Activated CD4-positive, alpha-beta T cell treated with anti-CD3 and anti-CD28 coated beads, Interleukin-2, amount 50 U/mL, for 24 hours (primary cell): ENCODE data around the gene SLC22A16.
"Not testable (repeated sequence)": the region's sequence is repeated elsewhere in the genome, so short reads cannot be mapped to it uniquely, and the experiment has no call there.

Experiments used
- DNase-seq, 2 donors: peaks; one replicate each; pipeline ENCODE4 v3.0.0-alpha.2; 2020; ENCODE audit warnings: low read depth in 1 of 2, low spot score in 1 of 2

The SLC22A16 gene

GRCh38 chr6:110490110-110490509 lies 13.7 kb upstream of the SLC22A16 start:
- no peak for DNase-seq

DNA sequence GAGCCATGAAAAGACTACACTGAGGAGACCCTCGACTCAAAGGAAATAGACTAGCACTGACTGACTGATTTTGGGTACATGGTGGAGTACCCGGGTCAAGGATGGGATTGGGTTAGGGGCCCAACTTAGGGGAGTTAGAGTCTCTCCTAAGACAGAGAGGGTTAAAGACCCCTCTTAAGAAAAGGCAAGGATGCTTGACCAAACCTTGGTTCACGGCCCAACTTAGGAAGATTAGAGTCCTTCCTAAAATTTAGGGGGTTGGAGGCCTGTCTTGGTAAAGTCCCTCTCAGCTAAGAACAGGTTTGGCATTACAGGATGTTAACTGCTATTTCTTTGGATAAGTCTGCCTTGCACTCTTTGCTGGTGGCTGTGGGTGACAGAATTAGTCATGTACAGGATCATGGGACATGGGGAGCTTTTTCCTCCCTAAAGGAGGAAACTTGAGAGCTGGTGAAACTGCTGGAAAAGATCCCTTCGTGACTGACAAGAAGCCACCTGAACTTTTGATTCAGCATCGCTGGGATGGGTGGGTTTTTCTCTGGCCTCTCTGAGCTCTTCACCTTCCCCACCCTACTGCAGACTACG lies 12.3 kb upstream of the SLC22A16 start:
- DNase-seq, result no peak

- not testable (repeated sequence) for DNase-seq
Measured at GRCh38 chr6:110487968-110488381, 11.6 kb upstream of the SLC22A16 start.

DNA sequence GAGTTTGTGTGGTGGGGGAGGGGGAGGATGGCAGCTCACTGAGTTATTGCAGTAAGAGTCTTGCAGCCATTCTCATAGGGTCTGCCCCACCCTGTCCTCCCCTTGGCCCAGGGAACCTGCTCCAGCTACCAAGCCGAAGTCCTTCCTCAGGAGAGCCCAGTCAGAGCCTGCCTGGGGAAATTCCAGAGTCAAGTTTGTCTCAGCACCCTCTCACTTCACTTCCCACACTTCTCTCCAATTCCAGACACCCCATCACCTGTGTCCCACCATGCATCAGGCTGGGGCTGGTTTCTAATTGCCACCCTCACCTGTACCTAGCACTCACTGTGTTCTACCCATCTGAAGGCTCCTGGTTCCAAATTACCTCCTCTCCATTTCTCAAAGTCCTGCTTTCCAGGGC lies 10.3 kb upstream of the SLC22A16 start:
- DNase-seq, result no peak

DNA sequence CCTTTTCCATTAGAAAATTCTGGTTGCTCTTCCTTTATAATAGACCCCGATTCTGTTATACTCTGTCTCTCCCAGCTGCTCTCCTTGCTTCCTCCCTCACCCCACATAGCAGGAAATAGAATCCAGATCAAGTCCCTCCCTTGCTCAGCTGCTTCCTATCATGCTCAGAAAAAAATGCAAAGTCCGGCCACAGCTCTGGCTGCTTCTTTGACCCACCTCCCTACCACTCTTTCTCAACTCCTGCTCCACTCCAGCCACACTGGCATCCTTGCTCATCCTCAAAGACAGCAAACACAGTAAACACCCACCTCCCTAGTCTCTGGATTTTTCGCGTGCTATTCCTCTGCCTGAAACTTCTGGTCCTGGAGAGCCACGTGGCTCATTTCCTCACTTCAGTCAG lies 9.1 kb upstream of the SLC22A16 start:
- DNase-seq, result no peak

DNA sequence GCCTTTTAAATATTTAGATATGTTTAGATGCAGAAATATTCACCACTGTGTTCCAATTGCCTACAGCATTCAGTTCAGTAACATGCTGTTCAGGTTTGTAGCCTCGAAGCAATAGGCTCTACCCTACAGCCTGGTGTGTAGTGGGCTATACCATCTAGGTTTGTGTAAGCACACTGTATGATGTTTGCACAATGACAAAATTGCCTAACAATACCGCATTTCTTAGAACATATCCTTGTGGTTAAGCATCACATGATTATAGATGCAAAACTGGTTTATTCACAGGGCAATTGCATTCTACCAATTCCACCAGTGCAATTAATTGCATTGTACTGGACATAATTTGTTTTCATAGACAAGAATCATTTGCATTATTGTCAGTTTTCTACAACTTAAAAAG lies 7.9 kb upstream of the SLC22A16 start:
- no peak for DNase-seq

GRCh38 chr6:110482774-110483400 lies 6.5 kb upstream of the SLC22A16 start:
- no peak for DNase-seq

DNA sequence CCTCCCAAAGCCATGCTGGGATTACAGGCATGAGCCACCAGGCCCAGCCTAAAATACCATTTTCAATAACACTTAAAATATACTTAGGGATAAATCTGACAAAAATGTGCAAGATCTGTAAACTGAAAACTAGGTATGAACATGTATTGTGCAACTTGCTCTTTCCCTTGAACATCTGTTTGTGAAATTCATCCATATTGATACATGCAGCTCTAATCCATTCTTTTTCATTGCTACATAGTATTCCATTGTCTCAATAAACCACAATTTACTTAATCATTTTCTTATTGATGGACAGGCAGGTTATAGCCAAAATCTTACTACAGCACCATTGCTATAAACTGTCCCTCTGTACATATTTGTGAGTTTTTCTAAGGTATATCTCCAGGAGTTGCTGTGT lies 4.7 kb upstream of the SLC22A16 start:
- DNase-seq, result no peak

- DNase-seq, result no peak
Measured at GRCh38 chr6:110475066-110475653, 1.3 kb downstream of the SLC22A16 start.

- no peak for DNase-seq
Measured at GRCh38 chr6:110474500-110474899, 1.9 kb downstream of the SLC22A16 start.

DNA sequence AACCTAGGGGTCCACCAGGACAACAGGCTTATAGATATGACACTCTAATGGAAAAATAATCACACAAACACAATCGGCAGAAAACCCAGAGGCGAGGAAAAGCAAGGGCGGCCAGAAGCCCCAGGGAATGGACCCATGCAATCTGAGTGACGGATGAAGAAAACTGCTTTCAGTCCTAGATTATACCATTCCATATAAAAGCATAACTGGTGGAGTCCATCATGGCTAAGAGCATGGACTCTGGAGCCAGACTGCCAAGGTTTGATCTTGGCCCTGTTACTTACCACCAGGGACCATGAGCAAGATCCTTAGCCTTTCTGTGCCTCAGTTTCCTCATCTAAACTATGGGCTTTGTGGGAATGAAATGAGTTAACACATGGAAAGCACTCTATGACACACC lies 3.7 kb downstream of the SLC22A16 start:
- no peak for DNase-seq

DNA sequence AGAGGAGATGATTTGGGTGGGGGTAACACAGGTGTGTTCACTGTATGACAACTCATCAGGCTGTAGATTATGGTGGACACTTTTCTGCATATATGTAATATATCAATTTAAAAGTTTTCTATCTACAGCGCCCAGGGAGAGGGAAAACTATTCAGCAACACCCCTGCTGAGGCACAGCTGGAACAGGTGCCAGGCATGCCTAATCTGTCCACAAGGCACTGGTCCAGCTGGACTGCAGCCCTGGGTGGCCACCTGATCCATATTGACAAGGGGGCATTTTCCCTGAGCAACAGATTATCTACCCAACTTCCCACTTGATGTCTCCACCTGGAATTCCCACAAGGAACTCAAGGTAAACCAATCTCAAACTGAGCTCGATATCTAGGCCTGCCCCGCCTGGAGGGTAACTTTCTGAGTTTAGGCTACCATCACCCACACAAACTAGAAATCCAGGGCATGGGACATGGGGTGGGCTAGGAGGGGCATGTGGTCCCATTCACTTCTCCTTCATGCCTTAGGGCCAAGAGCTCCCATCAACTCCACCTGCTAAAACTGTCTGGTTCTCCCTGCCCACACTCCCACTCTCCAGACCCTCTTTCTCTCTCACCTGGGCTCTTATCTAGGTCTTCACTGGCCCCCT lies 4.6 kb downstream of the SLC22A16 start:
- DNase-seq, result no peak

GRCh38 chr6:110468731-110469130 lies 7.7 kb downstream of the SLC22A16 start:
- DNase-seq, result no peak

GRCh38 chr6:110467566-110468140 lies 8.8 kb downstream of the SLC22A16 start:
- no peak for DNase-seq

DNA sequence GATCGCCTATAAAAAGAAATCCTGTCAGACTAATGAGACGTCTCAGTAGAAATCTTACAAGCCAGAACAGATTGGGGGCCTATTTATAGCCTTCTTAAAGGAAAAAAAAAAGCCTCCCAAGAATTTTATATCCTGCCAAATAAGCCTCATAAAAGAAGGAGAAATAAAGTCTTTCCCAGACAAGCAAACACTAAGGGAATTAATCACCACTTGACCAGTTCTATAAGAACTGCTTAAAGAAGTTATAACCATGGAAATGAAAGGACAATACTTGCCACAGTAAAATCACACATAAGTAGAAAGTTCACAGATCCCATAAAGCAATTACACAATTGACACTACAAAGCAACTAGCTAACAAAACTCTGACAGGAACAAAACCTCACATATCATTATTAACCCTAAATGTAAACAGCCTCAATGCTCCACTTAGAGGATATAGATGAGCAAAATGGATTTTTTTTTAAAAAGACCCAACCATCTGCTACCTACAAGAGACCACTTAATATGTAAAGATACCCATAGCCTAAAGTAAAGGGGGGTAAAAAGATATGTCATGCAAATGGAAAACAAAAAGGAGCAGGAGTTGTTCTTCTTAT lies 13.4 kb downstream of the SLC22A16 start:
- no peak for DNase-seq

GRCh38 chr6:110461376-110461775 lies 15.0 kb downstream of the SLC22A16 start:
- DNase-seq, result no peak

- DNase-seq, result no peak
Measured at GRCh38 chr6:110459137-110459536, 17.3 kb downstream of the SLC22A16 start.

GRCh38 chr6:110458476-110458875 lies 17.9 kb downstream of the SLC22A16 start:
- DNase-seq, result no peak

DNA sequence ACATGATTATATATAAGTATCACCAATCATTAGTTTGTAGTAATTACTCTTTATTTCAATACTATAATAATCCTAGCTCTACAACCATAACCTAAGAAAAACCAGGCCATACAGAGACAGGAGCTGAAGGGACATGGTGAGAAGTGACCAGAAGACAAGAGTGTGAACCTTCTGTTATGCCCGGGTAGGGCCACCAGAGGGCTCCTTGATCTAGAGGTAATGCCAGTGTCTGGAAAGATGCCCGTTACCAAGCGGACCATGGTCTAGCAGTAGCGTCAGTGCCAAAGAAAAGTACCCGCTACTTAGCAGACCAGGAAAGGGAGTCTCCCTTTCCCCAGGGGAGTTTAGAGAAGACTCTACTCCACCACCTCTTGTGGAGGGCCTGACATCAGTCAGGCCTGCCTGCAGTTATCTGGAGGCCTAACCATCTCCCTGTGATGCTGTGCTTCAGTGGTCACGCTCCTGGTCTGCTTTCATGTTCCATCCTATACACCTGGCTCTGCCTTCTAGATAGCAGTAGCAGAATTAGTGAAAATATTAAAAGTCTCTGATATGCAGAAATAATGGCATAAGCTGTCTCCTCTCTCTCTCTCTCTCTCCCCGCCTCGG lies 18.7 kb downstream of the SLC22A16 start:
- DNase-seq, result not testable (repeated sequence)

DNA sequence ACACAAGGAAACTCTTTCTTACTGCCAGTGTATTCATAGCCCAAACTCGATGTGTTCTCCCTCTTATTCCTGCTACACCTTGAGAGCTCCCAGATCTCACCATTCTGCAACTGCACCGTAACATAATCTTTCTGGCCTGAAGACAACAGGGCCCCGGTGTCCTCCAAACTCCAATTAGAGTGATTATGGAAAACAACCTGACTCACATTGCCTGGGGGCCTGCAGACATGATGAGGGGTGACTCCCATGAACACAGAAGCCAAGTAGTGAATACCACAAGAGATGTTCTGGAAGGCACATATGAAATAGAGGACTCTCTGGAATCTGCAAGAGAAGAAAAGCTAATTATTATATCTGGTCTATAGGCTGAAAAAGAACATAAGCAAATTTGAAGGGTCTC lies 19.7 kb downstream of the SLC22A16 start:
- no peak for DNase-seq

DNA sequence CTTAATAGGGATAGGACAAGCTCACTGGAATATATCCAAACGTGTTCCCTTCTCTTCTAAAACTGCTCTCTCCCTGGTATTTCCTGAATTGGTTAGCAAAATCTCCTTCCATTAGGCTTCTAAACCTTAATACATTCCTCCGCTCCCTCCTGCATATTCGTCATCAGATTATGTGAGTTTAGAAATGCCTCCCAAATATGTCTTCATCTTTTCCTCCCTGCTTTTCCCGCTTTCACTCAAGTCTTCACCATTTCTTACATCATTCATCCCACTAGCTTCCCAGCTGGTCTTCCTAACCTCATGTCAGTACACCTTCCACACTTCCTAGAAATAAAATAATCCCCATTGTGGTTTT lies 26.9 kb downstream of the SLC22A16 start:
- DNase-seq, result no peak
